ENCODE data around the gene GPATCH1.

- TF ChIP-seq CTCF (IDR thresholded peaks at IDR 0.05): no peak
- no peak for TF ChIP-seq POLR2AphosphoS5 (IDR thresholded peaks at IDR 0.05; ENCODE audit: low read depth, low read length)
- TF ChIP-seq SIN3A (IDR thresholded peaks at IDR 0.05; ENCODE audit: borderline replicate concordance, insufficient read depth, low read depth, low read length): no peak
- TF ChIP-seq REST (IDR thresholded peaks at IDR 0.05; ENCODE audit: insufficient read depth in 1 of 2, low read depth in 2 of 2, low read length in 1 of 2): no peak
- TF ChIP-seq TCF7L2 (IDR thresholded peaks at IDR 0.05; ENCODE audit: low read depth, low read length): no peak
Measured at GRCh38 chr19:33171916-33172359, 91.0 kb downstream of the GPATCH1 start.
